Activated CD8-positive, alpha-beta memory T cell treated with anti-CD3 and anti-CD28 coated beads for 4 hours (primary cell): ENCODE data around the gene CNOT2.
"Not testable (repeated sequence)": the region's sequence is repeated elsewhere in the genome, so short reads cannot be mapped to it uniquely, and the experiment has no call there.

ENCODE experiments used
- DNase-seq, 2 donors: peaks; one replicate each; pipeline ENCODE4 v3.0.0-alpha.2; 2020; ENCODE audit warnings: low read depth in 2 of 2

CNOT2 gene

DNA sequence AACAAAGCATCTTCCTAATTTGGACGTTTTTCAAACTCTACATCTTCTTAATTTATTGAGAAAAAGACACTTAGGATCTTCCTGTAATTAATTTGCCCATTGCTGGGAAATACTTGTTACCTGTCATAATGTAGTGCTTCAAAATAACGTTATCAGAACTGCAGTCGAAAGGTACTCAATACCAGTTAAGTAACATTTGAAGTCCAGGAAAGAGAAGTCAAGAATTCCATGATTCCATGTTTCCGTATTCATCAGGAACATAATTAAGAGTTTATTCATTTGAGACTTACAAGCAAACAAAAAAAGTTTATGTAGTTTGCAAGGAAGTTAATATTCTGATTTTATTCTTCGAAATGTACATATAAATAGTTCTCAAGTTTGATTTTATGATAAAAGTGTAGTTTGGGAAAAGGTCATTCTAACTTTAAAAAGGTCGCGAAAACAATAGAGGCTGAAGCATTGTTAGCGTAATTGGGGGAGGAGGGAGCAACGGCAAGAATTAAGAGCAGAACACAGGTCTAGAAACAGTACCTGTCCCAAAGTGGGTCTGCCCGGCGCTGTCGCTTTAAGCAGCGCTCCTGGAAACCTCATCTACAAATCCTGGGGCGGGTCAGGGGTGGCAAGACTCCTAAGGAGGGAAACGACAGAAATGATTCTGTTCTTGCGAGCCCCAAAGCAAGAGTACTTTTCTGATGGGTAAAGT, 121.6 kb downstream of the CNOT2 start:
- DNase-seq = no peak

DNA sequence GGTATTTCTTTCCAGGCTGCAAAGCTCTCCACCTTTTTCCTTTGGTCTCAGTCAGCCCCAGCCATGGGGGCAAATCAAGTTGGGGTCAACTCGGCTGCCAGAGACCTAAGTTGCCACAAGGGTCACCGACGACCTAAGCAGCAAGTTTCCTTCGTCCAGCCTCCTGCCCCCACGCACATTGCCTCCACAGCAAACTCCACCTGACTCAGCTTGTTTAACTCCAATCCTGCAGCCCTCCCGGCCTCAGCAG, 122.1 kb downstream of the CNOT2 start:
- no peak for DNase-seq

GRCh38 chr12:70365648-70366518, 122.7 kb downstream of the CNOT2 start, which contains the start of gene KCNMB4:
TSS of gene KCNMB4 (plus strand) at chr12:70366290. CDS start at chr12:70366735, 445 bp downstream.
- peak; percentile 38 to 45 for DNase-seq

DNA sequence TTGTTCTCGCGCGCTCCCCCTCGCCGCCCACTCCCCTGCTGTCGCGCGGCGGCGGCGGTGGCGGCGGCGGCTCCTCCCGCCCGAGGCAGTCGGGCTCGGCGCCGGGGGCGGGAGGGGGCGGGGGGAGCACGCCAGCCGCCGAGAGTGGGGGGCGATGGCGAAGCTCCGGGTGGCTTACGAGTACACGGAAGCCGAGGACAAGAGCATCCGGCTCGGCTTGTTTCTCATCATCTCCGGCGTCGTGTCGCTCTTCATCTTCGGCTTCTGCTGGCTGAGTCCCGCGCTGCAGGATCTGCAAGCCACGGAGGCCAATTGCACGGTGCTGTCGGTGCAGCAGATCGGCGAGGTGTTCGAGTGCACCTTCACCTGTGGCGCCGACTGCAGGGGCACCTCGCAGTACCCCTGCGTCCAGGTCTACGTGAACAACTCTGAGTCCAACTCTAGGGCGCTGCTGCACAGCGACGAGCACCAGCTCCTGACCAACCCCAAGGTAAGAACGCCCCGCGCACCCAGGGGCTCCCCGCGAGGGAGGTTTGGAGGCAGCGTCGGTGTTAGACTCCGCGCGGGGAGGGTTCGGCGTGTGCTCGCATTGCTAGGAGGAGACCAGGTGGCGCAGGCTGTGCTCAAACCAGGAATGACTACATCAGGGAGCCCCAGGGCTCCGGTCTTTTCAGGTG, 123.5 kb downstream of the CNOT2 start:
- peak; percentile 21 to 28 for DNase-seq

GRCh38 chr12:70367258-70368141, 124.3 kb downstream of the CNOT2 start:
- DNase-seq = no peak

GRCh38 chr12:70372881-70373280, 129.6 kb downstream of the CNOT2 start:
- no peak for DNase-seq

GRCh38 chr12:70379846-70380245, 136.6 kb downstream of the CNOT2 start:
- no peak for DNase-seq

DNA sequence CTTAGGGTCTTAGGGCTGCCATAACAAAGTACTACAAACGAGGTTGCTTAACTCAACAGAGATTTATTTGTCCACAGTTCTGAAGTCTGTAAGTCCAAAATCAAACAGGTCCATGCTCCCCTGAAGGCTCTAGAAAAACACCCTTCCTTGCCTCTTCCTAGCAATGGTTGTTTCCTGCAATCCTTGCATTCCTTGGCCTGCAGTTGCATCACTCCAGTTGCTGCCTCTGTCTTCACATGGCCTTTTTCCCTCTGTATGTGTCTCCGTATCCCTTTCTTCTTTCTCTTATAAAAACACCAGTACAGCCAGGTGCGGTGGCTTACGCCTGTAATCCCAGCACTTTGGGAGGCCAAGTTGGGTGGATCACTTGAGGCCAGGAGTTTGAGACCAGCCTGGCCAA, 140.3 kb downstream of the CNOT2 start:
- no peak for DNase-seq

DNA sequence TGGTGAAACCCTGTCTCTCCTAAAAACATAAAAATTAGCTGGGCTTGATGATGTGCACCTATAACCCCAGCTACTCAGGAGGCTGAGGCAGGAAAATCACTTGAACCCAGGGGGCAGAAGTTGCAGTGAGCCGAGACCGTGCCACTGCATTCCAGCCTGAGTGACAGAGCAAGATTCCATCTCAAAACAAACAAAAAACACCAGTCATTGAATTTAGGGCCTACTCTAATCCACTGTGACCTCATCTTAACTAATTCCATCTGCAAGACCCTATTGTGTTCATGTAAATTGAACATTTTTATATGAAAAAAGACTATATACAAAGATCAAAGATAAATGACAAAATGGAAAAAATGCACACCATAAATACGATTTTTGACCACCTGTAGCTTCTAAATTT, 140.7 kb downstream of the CNOT2 start:
- DNase-seq = no peak

DNA sequence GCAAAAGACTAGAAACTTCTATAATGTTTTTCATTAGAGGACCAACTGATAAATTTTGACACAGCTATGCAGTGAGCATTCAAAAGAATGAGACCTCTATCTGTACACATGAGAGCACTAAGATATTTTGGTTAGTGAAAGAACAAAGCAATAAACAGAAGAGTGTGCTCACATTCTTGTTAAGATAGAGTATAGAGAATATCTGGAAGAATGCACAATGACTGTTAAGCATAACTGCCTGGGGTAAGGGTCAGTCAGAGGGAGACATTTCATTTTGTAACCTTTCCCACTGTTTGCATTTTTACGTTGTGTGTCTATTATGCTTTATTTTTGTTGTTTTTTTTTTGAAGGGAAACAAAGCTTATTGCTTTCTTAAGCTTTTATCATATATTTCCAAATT, 143.5 kb downstream of the CNOT2 start:
- DNase-seq = no peak

DNA sequence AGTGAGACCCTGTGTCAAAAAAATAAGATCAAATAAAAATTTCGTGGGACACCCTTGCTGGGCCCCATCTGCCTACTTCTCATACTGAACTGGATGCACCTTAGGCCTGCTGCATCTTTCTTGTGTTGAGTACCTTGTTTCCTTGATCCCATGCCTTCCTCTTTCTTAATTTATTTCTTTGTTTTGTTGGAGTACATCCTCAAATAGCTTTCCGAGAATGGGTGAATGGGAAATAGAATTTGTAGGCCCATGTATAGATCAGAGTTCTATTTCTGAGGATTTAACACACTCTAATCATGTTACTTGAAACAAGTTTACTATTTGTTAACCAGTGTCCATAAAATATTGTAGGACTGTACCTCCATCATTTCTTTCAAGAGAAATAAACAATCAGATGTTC, 146.4 kb downstream of the CNOT2 start:
- DNase-seq = no peak

DNA sequence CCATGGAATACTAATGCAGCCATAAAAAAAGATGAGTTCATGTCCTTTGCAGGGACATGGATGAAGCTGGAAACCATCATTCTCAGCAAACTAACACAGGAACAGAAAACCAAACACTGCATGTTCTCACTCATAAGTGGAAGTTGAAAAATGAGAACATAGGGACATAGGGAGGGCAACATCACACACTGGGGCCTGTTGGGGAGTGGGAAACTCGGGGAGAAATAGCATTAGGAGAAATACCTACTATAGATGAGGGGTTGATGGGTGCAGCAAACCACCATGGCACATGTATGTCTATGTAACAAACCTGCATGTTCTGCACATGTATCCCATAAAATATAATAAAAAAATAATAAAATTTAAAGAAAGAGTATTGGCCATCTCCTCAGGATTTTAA, 149.4 kb downstream of the CNOT2 start:
- DNase-seq = not testable (repeated sequence)

GRCh38 chr12:70393787-70394499, 150.7 kb downstream of the CNOT2 start:
- no peak for DNase-seq

- no peak for DNase-seq
Measured at GRCh38 chr12:70398002-70398401, 154.8 kb downstream of the CNOT2 start.

DNA sequence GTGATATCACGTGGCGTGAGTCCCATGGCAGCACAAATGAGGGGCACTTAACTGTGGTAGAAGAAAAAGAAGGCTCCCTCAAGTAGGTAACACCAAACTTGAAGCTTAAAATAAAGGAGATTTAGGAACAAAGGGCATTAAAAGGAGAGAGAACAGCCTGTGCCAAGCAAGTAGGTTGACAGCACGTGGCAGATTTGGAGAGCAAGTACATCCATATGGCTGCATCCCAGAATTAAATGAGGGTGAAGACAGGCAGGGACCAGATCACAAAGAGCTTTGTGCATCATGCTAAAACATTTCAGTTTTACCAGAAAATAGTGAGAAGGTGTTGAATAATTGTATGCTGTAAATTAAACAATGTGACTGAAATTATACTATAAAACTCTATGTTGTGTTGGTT, 155.6 kb downstream of the CNOT2 start:
- no peak for DNase-seq

GRCh38 chr12:70399311-70399710, 156.1 kb downstream of the CNOT2 start:
- DNase-seq = no peak

- DNase-seq = no peak
Measured at GRCh38 chr12:70400124-70400523, 156.9 kb downstream of the CNOT2 start.

DNA sequence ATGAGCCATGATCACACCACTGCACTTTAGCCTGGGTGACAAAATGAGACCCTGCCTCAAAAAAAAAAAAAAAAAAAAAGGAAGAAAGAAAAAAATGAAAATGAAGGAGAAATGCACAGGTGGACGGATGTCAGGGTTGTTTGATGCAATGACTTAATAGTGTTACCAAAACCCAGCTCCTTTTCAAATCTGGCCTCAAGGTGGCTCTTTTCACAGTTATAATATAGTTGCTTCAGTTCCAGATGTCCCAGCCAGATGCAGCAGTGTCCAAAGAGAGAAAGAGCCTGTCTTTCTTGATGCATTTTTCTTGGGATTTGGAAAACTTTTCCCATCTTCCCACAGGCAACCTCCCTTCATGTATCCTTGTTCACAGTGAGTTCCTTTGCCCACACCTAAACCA, 159.4 kb downstream of the CNOT2 start:
- no peak for DNase-seq

GRCh38 chr12:70403826-70404225, 160.6 kb downstream of the CNOT2 start:
- DNase-seq = no peak
